Muscle layer of colon (tissue), 2 donors: ENCODE data around the gene HOXB1.

Experiments
- H3K27ac ChIP-seq: one replicate; pipeline ENCODE4 v1.7.0; 2013; ENCODE audit warnings: low read depth, mild to moderate bottlenecking, low read length, moderate library complexity
- H3K27me3 ChIP-seq, 2 donors: one replicate each; pipeline ENCODE4 v1.7.0; 2013; ENCODE audit warnings: low read length in 2 of 2, mild to moderate bottlenecking in 2 of 2; ENCODE audit not compliant: insufficient read depth in 2 of 2, control insufficient read depth in 1 of 2
- H3K36me3 ChIP-seq: one replicate; pipeline ENCODE4 v1.7.0; 2013; ENCODE audit warnings: mild to moderate bottlenecking, low read length; ENCODE audit not compliant: insufficient read depth
- H3K4me1 ChIP-seq: one replicate; pipeline ENCODE4 v1.7.0; 2013; ENCODE audit warnings: mild to moderate bottlenecking, low read length; ENCODE audit not compliant: insufficient read depth
- H3K4me3 ChIP-seq, 2 donors: one replicate each; pipeline ENCODE4 v1.7.0; 2013; ENCODE audit warnings: low read length in 2 of 2, low read depth in 1 of 2, mild to moderate bottlenecking in 1 of 2, moderate library complexity in 1 of 2
- H3K9ac ChIP-seq: one replicate; pipeline ENCODE4 v1.7.0; 2013; ENCODE audit warnings: low read length
- H3K9me3 ChIP-seq: one replicate; pipeline ENCODE4 v1.7.0; 2013; ENCODE audit warnings: mild to moderate bottlenecking, low read length
- donor health status: abdominal sarcoma.
- donor health status: Adenocarcinoma of cecum.

Gene HOXB1

DNA sequence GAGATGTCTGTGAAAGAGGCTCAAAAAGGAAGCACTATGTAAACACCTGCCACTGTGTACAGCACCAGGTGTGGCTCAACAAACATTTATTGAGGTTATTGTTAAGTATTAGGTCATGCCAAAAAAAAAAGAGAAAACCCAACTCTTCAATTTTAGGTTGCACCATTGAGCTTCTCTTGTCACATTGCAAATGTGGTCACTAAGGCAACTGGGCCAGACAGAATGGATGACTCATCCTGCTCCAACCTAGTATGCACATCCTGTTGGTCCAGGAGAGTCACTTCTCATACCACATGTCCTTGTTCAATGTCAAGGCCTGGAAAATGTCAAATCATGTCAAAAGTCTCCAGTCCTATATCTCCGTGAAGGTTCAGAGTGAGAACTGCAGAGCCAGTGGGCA, 25.0 kb downstream of the HOXB1 start:
- Histone ChIP-seq H3K9ac (no peak overlapping the region), H3K27ac (no peak overlapping the region), H3K4me1 (peaks cover 14% of the 10 kb centered on the region), H3K36me3 (no peaks in the 10 kb centered on the region), H3K27me3 (no peaks in the 10 kb centered on the region), H3K4me3 (no peak overlapping the region), H3K9me3 (no peaks in the 10 kb centered on the region)

GRCh38 chr17:48504953-48505352, 25.9 kb downstream of the HOXB1 start:
- Histone ChIP-seq H3K4me3 (no peak overlapping the region), H3K4me1 (peaks cover 19% of the 10 kb centered on the region), H3K9ac (no peak overlapping the region), H3K9me3 (no peaks in the 10 kb centered on the region), H3K27ac (no peak overlapping the region), H3K27me3 (no peaks in the 10 kb centered on the region), H3K36me3 (no peaks in the 10 kb centered on the region)

DNA sequence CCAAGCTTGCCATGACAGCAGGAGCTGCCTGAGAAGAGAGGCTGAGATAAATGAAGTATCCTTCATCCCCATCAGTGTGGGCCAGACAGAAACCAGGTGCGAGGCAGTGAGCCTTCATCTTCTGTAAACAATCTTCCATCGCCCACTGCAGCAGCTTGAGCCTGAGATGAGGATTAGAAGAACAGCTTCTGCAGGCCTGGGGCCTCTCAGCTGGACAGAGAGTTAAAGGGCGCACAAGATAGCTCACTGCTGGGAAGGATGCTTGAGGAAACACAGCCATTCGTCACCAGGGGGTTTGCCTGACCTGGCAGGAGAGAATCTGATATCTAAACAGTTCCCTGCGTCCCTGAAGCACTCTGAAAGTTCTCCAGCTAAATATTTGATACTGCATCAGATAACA, 27.1 kb downstream of the HOXB1 start:
- H3K4me1 ChIP-seq = peaks cover 19% of the 10 kb centered on the region
- no peaks in the 10 kb centered on the region for H3K36me3 ChIP-seq
- peak overlapping the region; percentile 60 for H3K27ac ChIP-seq
- H3K27me3 ChIP-seq = no peaks in the 10 kb centered on the region
- peak overlapping the region; percentile 4 for H3K9ac ChIP-seq
- no peak overlapping the region for H3K4me3 ChIP-seq
- H3K9me3 ChIP-seq = no peaks in the 10 kb centered on the region

DNA sequence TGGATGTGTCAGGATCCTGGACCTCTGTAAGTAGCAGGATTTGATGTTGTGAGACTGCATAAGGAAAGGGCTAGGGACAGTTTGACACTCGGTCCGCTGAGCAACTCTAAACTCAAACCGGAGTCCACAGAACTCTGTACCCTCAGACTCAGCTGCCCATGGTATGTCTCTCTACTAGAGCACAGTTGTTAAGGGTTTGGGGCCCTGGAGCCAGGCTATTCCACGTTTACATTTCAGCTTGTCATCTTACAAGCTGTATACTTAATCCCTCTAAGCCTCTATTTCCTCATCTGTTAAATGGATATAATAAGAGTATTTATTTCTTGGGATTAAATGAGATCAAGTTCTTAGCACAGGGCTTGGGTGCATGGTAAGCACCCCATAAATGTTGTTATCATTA, 27.9 kb downstream of the HOXB1 start:
- H3K27me3 ChIP-seq = no peaks in the 10 kb centered on the region
- no peak overlapping the region for H3K27ac ChIP-seq
- H3K4me3 ChIP-seq = no peak overlapping the region
- H3K9ac ChIP-seq = no peak overlapping the region
- no peaks in the 10 kb centered on the region for H3K9me3 ChIP-seq
- no peaks in the 10 kb centered on the region for H3K36me3 ChIP-seq
- H3K4me1 ChIP-seq = peaks cover 19% of the 10 kb centered on the region

DNA sequence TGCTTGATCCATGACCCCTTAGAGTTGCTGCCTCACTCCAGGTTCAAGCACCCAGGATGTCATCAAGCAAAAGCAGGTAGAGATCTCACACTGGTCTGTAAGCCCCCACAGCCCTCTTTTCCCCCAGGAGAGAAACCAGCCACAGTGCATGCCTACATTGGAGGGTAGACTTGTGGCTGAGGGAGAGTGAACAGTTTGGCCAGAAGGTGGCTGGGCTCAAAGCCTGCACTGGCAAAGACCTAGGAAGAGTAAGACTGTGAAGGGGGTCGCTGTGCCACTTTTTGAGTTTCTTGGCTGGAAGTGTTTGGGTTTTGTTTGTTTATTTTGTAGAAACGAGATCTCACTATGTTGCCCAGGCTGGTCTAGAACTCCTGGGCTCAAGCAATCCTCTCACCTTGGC, 28.5 kb downstream of the HOXB1 start:
- Histone ChIP-seq H3K9me3 (no peaks in the 10 kb centered on the region), H3K9ac (no peak overlapping the region), H3K27ac (no peak overlapping the region), H3K36me3 (no peaks in the 10 kb centered on the region), H3K4me1 (peaks cover 19% of the 10 kb centered on the region), H3K4me3 (no peak overlapping the region), H3K27me3 (no peaks in the 10 kb centered on the region)

DNA sequence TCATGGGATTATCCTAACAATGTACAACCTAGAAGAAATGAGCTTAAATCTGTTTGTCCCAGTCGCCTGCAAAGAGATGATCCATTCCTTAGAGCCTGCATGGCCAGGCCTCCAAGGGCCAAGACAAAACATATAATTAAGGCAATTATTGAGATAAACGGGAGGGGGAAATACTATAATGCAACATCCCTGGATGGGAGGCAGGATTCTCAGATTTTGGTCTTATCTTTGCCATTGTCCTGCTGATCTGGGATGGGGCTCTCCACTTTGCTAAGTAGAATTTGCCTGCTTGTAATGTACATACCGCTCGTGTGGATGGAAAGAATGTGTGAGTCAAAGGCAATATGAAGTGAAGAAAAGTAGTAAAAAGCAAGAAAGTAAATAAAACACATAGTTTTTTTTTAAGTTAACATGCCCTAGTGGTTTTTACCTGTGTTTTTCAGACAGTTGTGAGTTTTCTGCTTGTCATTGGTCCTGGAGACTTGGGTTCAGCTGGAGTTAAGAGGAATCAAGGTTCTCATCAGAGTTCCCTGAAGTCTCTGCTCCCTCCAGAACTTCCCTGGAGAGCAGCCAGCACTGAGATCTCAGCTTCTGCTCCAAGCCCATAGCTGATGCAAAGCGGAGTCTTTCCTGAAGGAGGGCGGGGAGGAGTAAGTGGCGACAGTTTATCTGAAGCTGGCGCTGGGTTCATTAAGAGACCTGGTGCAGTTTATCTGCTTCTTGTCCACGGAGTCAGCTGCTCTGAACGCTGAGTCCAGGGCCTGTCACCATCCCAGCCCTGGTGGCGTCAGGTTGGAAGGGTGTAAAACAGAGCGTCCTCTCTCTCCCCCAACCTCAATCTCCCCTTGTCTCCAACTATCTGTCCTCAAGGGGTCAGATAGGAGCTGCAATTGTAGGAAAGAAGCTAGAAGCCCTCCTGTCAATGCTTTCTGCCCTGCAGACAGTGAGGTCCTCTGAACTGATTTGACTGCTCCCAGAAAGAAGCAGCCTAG, 30.1 kb downstream of the HOXB1 start:
- H3K9ac ChIP-seq = no peak overlapping the region
- peaks cover 15% of the 10 kb centered on the region for H3K4me1 ChIP-seq
- H3K27me3 ChIP-seq = no peaks in the 10 kb centered on the region
- H3K27ac ChIP-seq = peak overlapping the region; percentile 2
- H3K9me3 ChIP-seq = no peaks in the 10 kb centered on the region
- H3K4me3 ChIP-seq = no peak overlapping the region
- no peaks in the 10 kb centered on the region for H3K36me3 ChIP-seq

GRCh38 chr17:48499735-48500434, 30.9 kb downstream of the HOXB1 start:
- Histone ChIP-seq H3K27ac (peak overlapping the region; percentile 2), H3K4me1 (peaks cover 15% of the 10 kb centered on the region), H3K36me3 (no peaks in the 10 kb centered on the region), H3K9me3 (no peaks in the 10 kb centered on the region), H3K4me3 (no peak overlapping the region), H3K9ac (no peak overlapping the region), H3K27me3 (no peaks in the 10 kb centered on the region)

DNA sequence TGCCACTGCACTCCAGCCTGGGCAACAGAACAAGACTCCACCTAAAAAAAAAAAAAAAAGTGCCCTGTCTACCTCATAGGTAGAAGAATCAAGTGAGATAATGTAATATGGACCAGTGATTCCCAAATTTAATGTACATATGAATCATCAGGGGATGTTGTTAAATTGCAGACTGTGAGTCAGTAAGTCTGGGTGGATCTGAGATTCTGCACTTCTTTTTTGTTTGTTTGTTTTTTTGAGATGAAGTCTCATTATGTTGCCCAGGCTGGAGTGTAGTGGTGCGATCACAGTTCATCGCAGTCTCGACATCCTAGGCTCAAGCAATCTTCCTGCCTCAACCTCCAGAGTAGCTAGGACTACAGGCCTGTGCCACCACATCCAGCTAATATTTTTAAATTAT, 31.6 kb downstream of the HOXB1 start:
- no peak overlapping the region for H3K9ac ChIP-seq
- H3K27me3 ChIP-seq = no peaks in the 10 kb centered on the region
- H3K4me1 ChIP-seq = peaks cover 15% of the 10 kb centered on the region
- no peaks in the 10 kb centered on the region for H3K9me3 ChIP-seq
- H3K4me3 ChIP-seq = no peak overlapping the region
- no peak overlapping the region for H3K27ac ChIP-seq
- no peaks in the 10 kb centered on the region for H3K36me3 ChIP-seq

GRCh38 chr17:48498164-48498850, 32.5 kb downstream of the HOXB1 start:
- Histone ChIP-seq H3K27me3 (no peaks in the 10 kb centered on the region), H3K4me1 (peaks cover 17% of the 10 kb centered on the region), H3K36me3 (no peaks in the 10 kb centered on the region), H3K9me3 (no peaks in the 10 kb centered on the region), H3K9ac (no peak overlapping the region), H3K4me3 (no peak overlapping the region), H3K27ac (no peak overlapping the region)

DNA sequence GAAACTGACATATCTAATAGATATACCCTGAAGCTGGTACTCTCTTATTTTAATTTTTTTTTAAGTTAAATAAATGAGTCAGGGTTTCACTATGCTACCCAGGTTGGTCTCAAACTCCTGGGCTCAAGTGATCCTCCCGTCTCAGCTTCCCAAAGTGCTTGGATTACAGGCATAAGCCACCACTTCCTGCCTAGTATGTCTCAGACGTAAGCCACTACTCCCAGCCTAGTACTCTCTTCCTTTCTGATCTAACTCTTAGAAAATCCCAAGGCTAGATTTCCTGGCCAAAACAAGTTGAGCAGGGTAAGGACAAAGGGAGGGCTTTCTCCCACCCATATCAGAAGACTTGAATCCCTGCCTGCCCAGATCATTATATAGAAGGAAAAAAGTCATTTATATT, 33.7 kb downstream of the HOXB1 start:
- Histone ChIP-seq H3K9me3 (no peaks in the 10 kb centered on the region), H3K27ac (no peak overlapping the region), H3K27me3 (peaks cover 0 to 4% of the 10 kb centered on the region in 2 donors)

GRCh38 chr17:48494335-48494734, 36.5 kb downstream of the HOXB1 start:
- H3K9ac ChIP-seq = no peak overlapping the region
- H3K9me3 ChIP-seq = no peaks in the 10 kb centered on the region
- no peak overlapping the region for H3K4me3 ChIP-seq
- H3K27ac ChIP-seq = no peak overlapping the region
- peaks cover 14% of the 10 kb centered on the region for H3K4me1 ChIP-seq
- H3K36me3 ChIP-seq = no peaks in the 10 kb centered on the region
- H3K27me3 ChIP-seq = peaks cover 0 to 4% of the 10 kb centered on the region in 2 donors

More for the DNA sequence above, 33.7 kb downstream of the HOXB1 start:
- no peak overlapping the region for H3K9ac ChIP-seq
- H3K4me3 ChIP-seq = no peak overlapping the region
- no peaks in the 10 kb centered on the region for H3K36me3 ChIP-seq
- peaks cover 24% of the 10 kb centered on the region for H3K4me1 ChIP-seq
